Activated naive CD8-positive, alpha-beta T cell (primary cell): ENCODE data around the gene CRKL.
A peak's percentile ranks its signal among the peaks of the same experiment; 100 is the strongest.

Experiments used
- H3K27ac Mint-ChIP-seq: one replicate; pipeline ENCODE4 v1.8.0; 2021; ENCODE audit warnings: mixed read lengths
- H3K27me3 Mint-ChIP-seq: one replicate; pipeline ENCODE4 v1.8.0; 2021; ENCODE audit warnings: mixed read lengths
- H3K36me3 Mint-ChIP-seq: one replicate; pipeline ENCODE4 v1.8.0; 2021; ENCODE audit warnings: mixed read lengths
- H3K4me1 Mint-ChIP-seq: one replicate; pipeline ENCODE4 v1.8.0; 2021; ENCODE audit warnings: low read depth, mixed read lengths
- H3K4me3 Mint-ChIP-seq: one replicate; pipeline ENCODE4 v1.8.0; 2021; ENCODE audit warnings: mild to moderate bottlenecking, mixed read lengths
- H3K9me3 Mint-ChIP-seq: one replicate; pipeline ENCODE4 v1.8.0; 2021; ENCODE audit warnings: low read depth, mixed read lengths

Gene CRKL

GRCh38 chr22:20916916-20917810 lies at the start of gene CRKL:
TSS of gene CRKL (plus strand) at chr22:20917407. CDS start at chr22:20917935, 528 bp downstream.
- Mint-ChIP-seq H3K27ac (peak within 1 kb of the TSS; percentile 92), H3K4me1 (peaks cover 28% of the 10 kb centered on the region), H3K4me3 (peak within 1 kb of the TSS; percentile 96), H3K9me3 (no peaks in the 10 kb centered on the region), H3K27me3 (no peaks in the 10 kb centered on the region), H3K36me3 (peaks cover 7% of the 10 kb centered on the region)

- Mint-ChIP-seq H3K4me3 (no peak overlapping the region), H3K27me3 (no peaks in the 10 kb centered on the region), H3K4me1 (peaks cover 15% of the 10 kb centered on the region), H3K9me3 (no peaks in the 10 kb centered on the region), H3K27ac (no peak overlapping the region), H3K36me3 (no peaks in the 10 kb centered on the region)
These were observed 48.9 kb upstream of the CRKL start for GRCh38 chr22:20868025-20868962.

- Mint-ChIP-seq H3K27ac (no peak overlapping the region), H3K4me1 (peaks cover 7% of the 10 kb centered on the region), H3K36me3 (no peaks in the 10 kb centered on the region), H3K4me3 (no peak overlapping the region), H3K9me3 (no peaks in the 10 kb centered on the region), H3K27me3 (no peaks in the 10 kb centered on the region)
These were observed 48.0 kb upstream of the CRKL start for GRCh38 chr22:20869234-20869633.

GRCh38 chr22:20873214-20873613 lies 44.0 kb upstream of the CRKL start:
- Mint-ChIP-seq H3K9me3 (no peaks in the 10 kb centered on the region), H3K4me1 (no peaks in the 10 kb centered on the region), H3K36me3 (no peaks in the 10 kb centered on the region), H3K27me3 (no peaks in the 10 kb centered on the region), H3K4me3 (no peak overlapping the region), H3K27ac (no peak overlapping the region)

GRCh38 chr22:20875296-20875695 lies 41.9 kb upstream of the CRKL start:
- H3K27ac Mint-ChIP-seq: no peak overlapping the region
- no peaks in the 10 kb centered on the region for H3K9me3 Mint-ChIP-seq
- no peak overlapping the region for H3K4me3 Mint-ChIP-seq
- no peaks in the 10 kb centered on the region for H3K36me3 Mint-ChIP-seq
- no peaks in the 10 kb centered on the region for H3K4me1 Mint-ChIP-seq
- no peaks in the 10 kb centered on the region for H3K27me3 Mint-ChIP-seq

- Mint-ChIP-seq H3K4me3 (no peak overlapping the region), H3K36me3 (no peaks in the 10 kb centered on the region), H3K4me1 (no peaks in the 10 kb centered on the region), H3K27me3 (no peaks in the 10 kb centered on the region), H3K9me3 (no peaks in the 10 kb centered on the region), H3K27ac (no peak overlapping the region)
These were observed 39.5 kb upstream of the CRKL start for GRCh38 chr22:20877715-20878114.

- no peak overlapping the region for H3K4me3 Mint-ChIP-seq
- no peak overlapping the region for H3K27ac Mint-ChIP-seq
- H3K36me3 Mint-ChIP-seq: no peaks in the 10 kb centered on the region
- H3K4me1 Mint-ChIP-seq: no peaks in the 10 kb centered on the region
- no peaks in the 10 kb centered on the region for H3K9me3 Mint-ChIP-seq
- no peaks in the 10 kb centered on the region for H3K27me3 Mint-ChIP-seq
These were observed 36.0 kb upstream of the CRKL start for GRCh38 chr22:20881231-20881630.

GRCh38 chr22:20881869-20882815 lies 35.1 kb upstream of the CRKL start:
- H3K36me3 Mint-ChIP-seq: no peaks in the 10 kb centered on the region
- H3K4me3 Mint-ChIP-seq: no peak overlapping the region
- no peaks in the 10 kb centered on the region for H3K27me3 Mint-ChIP-seq
- H3K4me1 Mint-ChIP-seq: no peaks in the 10 kb centered on the region
- H3K9me3 Mint-ChIP-seq: no peaks in the 10 kb centered on the region
- no peak overlapping the region for H3K27ac Mint-ChIP-seq

- no peak overlapping the region for H3K4me3 Mint-ChIP-seq
- H3K27me3 Mint-ChIP-seq: no peaks in the 10 kb centered on the region
- H3K9me3 Mint-ChIP-seq: no peaks in the 10 kb centered on the region
- H3K4me1 Mint-ChIP-seq: no peaks in the 10 kb centered on the region
- H3K27ac Mint-ChIP-seq: no peak overlapping the region
- no peaks in the 10 kb centered on the region for H3K36me3 Mint-ChIP-seq
These were observed 34.4 kb upstream of the CRKL start for GRCh38 chr22:20882855-20883254.

GRCh38 chr22:20884454-20884853 lies 32.8 kb upstream of the CRKL start:
- Mint-ChIP-seq H3K36me3 (no peaks in the 10 kb centered on the region), H3K27ac (no peak overlapping the region), H3K4me3 (no peak overlapping the region), H3K4me1 (no peaks in the 10 kb centered on the region), H3K9me3 (no peaks in the 10 kb centered on the region), H3K27me3 (no peaks in the 10 kb centered on the region)

GRCh38 chr22:20885017-20885556 lies 32.1 kb upstream of the CRKL start:
- Mint-ChIP-seq H3K4me1 (no peaks in the 10 kb centered on the region), H3K27me3 (no peaks in the 10 kb centered on the region), H3K27ac (peak overlapping the region; percentile 54), H3K36me3 (no peaks in the 10 kb centered on the region), H3K9me3 (no peaks in the 10 kb centered on the region), H3K4me3 (no peak overlapping the region)

- H3K4me1 Mint-ChIP-seq: no peaks in the 10 kb centered on the region
- H3K27me3 Mint-ChIP-seq: no peaks in the 10 kb centered on the region
- no peaks in the 10 kb centered on the region for H3K36me3 Mint-ChIP-seq
- peak overlapping the region; percentile 54 for H3K27ac Mint-ChIP-seq
- no peak overlapping the region for H3K4me3 Mint-ChIP-seq
- H3K9me3 Mint-ChIP-seq: no peaks in the 10 kb centered on the region
These were observed 31.5 kb upstream of the CRKL start for GRCh38 chr22:20885557-20886323.

GRCh38 chr22:20887375-20887774 lies 29.8 kb upstream of the CRKL start:
- Mint-ChIP-seq H3K4me3 (no peak overlapping the region), H3K4me1 (no peaks in the 10 kb centered on the region), H3K9me3 (no peaks in the 10 kb centered on the region), H3K27me3 (no peaks in the 10 kb centered on the region), H3K27ac (no peak overlapping the region), H3K36me3 (no peaks in the 10 kb centered on the region)
